OCI-LY1 (cell line): ENCODE results near the gene TUBGCP2.

ENCODE experiments used
- H2AFZ ChIP-seq: fragments of 200-600 bp; sonication (generic), shearing (Covaris generic); 2 replicates; pipeline ENCODE4 v1.6.0; 2014; ENCODE audit warnings: antibody characterized with exemption, mild to moderate bottlenecking, low read length
- H3F3A ChIP-seq: fragments of 200-600 bp; sonication (generic), shearing (Covaris generic); 2 replicates; pipeline ENCODE4 v1.6.0; 2014; ENCODE audit warnings: mild to moderate bottlenecking, antibody characterized with exemption, low read length, moderate library complexity; ENCODE audit not compliant: insufficient read depth
- H3K27ac ChIP-seq: fragments of 200-600 bp; sonication (generic); 2 replicates; pipeline ENCODE4 v1.5.1; 2014; ENCODE audit warnings: low read length, mixed run types, mild to moderate bottlenecking, low read depth; ENCODE audit not compliant: poor library complexity, severe bottlenecking
- H3K27me3 ChIP-seq: fragments of 200-600 bp; sonication (generic); 2 replicates; pipeline ENCODE4 v1.6.0; 2014; ENCODE audit warnings: antibody characterized with exemption, mild to moderate bottlenecking, low read length, moderate library complexity; ENCODE audit not compliant: insufficient read depth
- H3K36me3 ChIP-seq: fragments of 200-600 bp; sonication (generic); 2 replicates; pipeline ENCODE4 v1.6.1; 2014; ENCODE audit warnings: mild to moderate bottlenecking, antibody characterized with exemption, low read length, moderate library complexity, mixed read lengths; ENCODE audit not compliant: insufficient read depth
- H3K4me1 ChIP-seq: fragments of 200-600 bp; sonication (generic); 2 replicates; pipeline ENCODE4 v1.5.1; 2014; ENCODE audit warnings: mild to moderate bottlenecking, low read length, moderate library complexity; ENCODE audit not compliant: insufficient read depth, severe bottlenecking
- H3K4me2 ChIP-seq: fragments of 200-600 bp; sonication (generic), shearing (Covaris generic); 2 replicates; pipeline ENCODE4 v1.6.1; 2014; ENCODE audit warnings: low read length
- H3K4me3 ChIP-seq: fragments of 200-600 bp; sonication (generic); 2 replicates; pipeline ENCODE4 v1.5.1; 2014; ENCODE audit warnings: low read length, low read depth, mild to moderate bottlenecking, mixed read lengths; ENCODE audit not compliant: poor library complexity, severe bottlenecking
- H3K79me2 ChIP-seq: fragments of 200-600 bp; shearing (Covaris generic); 2 replicates; pipeline ENCODE4 v1.6.1; 2016; ENCODE audit warnings: mixed run types, low read length, mixed read lengths; ENCODE audit not compliant: insufficient read depth
- H3K9ac ChIP-seq: fragments of 200-600 bp; sonication (generic), shearing (Covaris generic); 2 replicates; pipeline ENCODE4 v1.6.1; 2014; ENCODE audit warnings: mild to moderate bottlenecking, low read length, mixed read lengths
- H3K9me2 ChIP-seq: fragments of 200-600 bp; sonication (generic), shearing (Covaris generic); 2 replicates; pipeline ENCODE4 v1.6.1; 2014; ENCODE audit warnings: low read depth, mild to moderate bottlenecking, low read length, mixed read lengths
- H3K9me3 ChIP-seq: fragments of 200-600 bp; shearing (Covaris generic); 2 replicates; pipeline ENCODE4 v1.6.1; 2014; ENCODE audit warnings: low read length, mixed read lengths
- H4K20me1 ChIP-seq: fragments of 200-600 bp; sonication (generic), shearing (Covaris generic); 2 replicates; pipeline ENCODE4 v1.6.0; 2016; ENCODE audit warnings: mild to moderate bottlenecking, low read length; ENCODE audit not compliant: insufficient read depth
- EZH2 ChIP-seq: fragments of 200-600 bp; sonication (generic), shearing (Covaris generic); IDR thresholded peaks from 2 replicates; pipeline ENCODE4 v1.8.0; 2017; ENCODE audit warnings: borderline replicate concordance, mixed run types, mild to moderate bottlenecking, antibody characterized with exemption, low read length, moderate library complexity, mixed read lengths
- TF ChIP-seq, protein P1 (sequence below): fragments of 200-600 bp; sonication (generic), shearing (Covaris generic); IDR thresholded peaks from 2 replicates; pipeline ENCODE4 v1.5.1; 2017; ENCODE audit warnings: mild to moderate bottlenecking, antibody characterized with exemption, low read length, moderate library complexity, mixed read lengths

Gene TUBGCP2

DNA sequence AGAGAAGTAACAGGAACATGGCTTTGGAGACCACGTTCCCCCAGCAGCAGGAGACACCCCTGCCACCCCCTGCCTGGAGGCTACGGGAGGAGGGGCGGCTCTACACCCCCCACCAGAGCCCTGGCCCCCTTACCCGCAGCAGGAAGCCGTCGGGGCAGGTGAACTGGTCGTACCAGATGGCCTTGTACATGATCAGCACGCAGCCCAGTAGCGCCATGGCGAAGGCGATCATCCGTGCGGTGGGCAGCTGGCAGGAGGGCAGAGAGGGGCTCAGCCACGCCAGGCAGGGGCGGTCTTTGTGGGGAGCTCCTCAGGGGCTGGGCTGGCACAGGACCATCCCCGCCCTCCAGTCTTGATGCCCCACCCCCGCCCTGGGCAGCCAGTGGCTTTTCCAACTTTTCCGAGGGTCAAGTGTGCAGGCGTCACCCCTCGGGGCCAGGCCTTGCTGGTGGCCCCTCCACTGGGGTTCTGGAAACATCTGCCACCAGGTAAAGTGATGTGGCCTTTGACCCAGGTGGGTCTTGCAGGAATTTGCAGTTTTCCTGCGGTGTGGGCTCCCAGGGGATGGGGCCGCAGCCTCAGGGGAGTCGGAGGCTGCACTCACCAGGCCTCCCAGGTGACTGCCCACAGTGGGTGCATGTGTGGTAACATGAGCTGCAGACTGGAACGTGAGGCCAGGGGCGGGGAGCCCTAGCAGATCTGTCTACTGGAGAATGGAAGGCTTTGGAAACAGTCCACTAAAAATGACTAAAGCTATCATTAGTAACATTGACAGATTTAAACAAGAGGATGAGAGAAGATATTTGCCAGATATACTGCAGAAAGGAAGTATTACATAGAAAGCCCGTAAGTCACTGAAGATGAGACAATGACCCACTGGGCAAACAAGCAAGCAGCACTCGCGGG, 18.3 kb upstream of the TUBGCP2 start:
- Histone ChIP-seq H3K4me3 (no peak overlapping the region), H3K4me2 (no peak overlapping the region), H3K9ac (no peak overlapping the region), H3K9me2 (no peaks in the 10 kb centered on the region), H3F3A (no peaks in the 10 kb centered on the region), H3K79me2 (no peaks in the 10 kb centered on the region), H4K20me1 (no peaks in the 10 kb centered on the region), H3K36me3 (no peaks in the 10 kb centered on the region), H3K27ac (no peak overlapping the region), H3K4me1 (peaks cover 11% of the 10 kb centered on the region), H3K27me3 (peaks cover 9% of the 10 kb centered on the region), H3K9me3 (no peaks in the 10 kb centered on the region), H2AFZ (no peak overlapping the region)
- no peak for TF ChIP-seq EZH2
- TF ChIP-seq, protein P1, sequence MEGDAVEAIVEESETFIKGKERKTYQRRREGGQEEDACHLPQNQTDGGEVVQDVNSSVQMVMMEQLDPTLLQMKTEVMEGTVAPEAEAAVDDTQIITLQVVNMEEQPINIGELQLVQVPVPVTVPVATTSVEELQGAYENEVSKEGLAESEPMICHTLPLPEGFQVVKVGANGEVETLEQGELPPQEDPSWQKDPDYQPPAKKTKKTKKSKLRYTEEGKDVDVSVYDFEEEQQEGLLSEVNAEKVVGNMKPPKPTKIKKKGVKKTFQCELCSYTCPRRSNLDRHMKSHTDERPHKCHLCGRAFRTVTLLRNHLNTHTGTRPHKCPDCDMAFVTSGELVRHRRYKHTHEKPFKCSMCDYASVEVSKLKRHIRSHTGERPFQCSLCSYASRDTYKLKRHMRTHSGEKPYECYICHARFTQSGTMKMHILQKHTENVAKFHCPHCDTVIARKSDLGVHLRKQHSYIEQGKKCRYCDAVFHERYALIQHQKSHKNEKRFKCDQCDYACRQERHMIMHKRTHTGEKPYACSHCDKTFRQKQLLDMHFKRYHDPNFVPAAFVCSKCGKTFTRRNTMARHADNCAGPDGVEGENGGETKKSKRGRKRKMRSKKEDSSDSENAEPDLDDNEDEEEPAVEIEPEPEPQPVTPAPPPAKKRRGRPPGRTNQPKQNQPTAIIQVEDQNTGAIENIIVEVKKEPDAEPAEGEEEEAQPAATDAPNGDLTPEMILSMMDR: no peak

DNA sequence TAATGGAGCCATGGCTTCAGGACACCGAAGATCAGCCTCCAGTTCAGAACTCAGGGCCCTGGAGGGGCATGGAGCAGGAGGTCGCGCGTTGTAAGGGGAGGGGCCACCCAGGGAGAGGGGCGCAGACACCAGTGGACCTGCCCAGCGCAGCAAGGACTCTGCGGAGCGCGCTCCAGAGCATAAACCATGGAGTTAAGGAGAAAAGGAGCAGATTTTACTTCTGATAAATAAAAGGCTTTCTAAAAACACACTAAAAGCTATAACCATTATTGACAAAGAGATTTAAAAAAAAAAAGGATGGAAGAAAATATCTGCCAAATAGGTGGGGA, 17.5 kb upstream of the TUBGCP2 start:
- no peak for TF ChIP-seq EZH2
- TF ChIP-seq, protein P1: no peak
- Histone ChIP-seq H4K20me1 (no peaks in the 10 kb centered on the region), H3K27ac (no peak overlapping the region), H3K9me2 (no peaks in the 10 kb centered on the region), H3K27me3 (peaks cover 9% of the 10 kb centered on the region), H3K4me3 (no peak overlapping the region), H3K9ac (no peak overlapping the region), H3K79me2 (no peaks in the 10 kb centered on the region), H3K36me3 (no peaks in the 10 kb centered on the region), H3K4me2 (peak overlapping the region; percentile 57; the same call in 1 of the 2 replicates), H3K9me3 (no peaks in the 10 kb centered on the region), H2AFZ (no peak overlapping the region), H3K4me1 (peaks cover 11% of the 10 kb centered on the region), H3F3A (no peaks in the 10 kb centered on the region)

DNA sequence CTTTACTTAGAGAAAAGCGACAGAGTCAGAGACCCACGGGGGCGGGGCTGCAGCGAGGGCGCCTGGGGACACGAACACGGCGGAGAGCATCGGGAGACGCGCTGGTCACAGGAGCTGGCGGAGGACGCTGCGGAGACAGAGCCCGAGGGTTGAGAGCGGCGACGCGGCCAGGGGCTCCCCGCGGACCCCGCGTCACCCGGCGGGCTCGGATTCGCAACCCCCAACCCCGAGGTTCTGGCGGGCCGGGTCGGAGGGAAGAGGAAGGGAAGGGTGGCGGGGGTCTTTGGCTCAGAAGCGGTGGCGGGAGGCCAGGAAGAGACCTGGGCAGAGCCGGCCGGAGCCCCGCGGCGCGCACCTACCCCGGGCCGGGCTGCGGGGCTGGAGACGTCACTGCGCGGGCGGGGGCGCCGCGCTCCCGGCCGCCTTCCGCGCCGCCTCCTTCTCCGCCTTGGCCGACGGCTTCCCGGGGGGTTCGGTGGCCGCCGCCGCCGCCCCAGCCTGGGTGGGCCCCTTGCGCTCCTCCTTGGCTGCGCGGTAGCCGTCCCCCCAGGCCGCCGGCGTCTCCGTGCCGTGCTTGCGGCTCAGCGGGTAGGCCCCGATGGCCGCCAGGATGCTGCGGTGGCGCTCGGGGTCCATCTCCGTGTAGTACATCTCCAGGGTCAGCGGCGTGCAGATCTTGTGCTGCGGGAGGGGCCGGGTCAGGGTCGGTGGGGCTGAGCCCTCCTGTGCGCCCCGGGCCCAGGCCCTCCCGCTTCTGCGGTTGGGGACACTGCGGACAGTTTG, 17.0 kb upstream of the TUBGCP2 start:
- H3K36me3 ChIP-seq: no peaks in the 10 kb centered on the region
- TF ChIP-seq, protein P1: no peak
- TF ChIP-seq EZH2: no peak
- H3F3A ChIP-seq: no peaks in the 10 kb centered on the region
- H3K9ac ChIP-seq: no peak overlapping the region
- H3K4me2 ChIP-seq: peak overlapping the region; percentile 57
- no peaks in the 10 kb centered on the region for H3K9me2 ChIP-seq
- H4K20me1 ChIP-seq: no peaks in the 10 kb centered on the region
- peaks cover 9% of the 10 kb centered on the region for H3K27me3 ChIP-seq
- H3K9me3 ChIP-seq: no peaks in the 10 kb centered on the region
- peaks cover 11% of the 10 kb centered on the region for H3K4me1 ChIP-seq
- no peaks in the 10 kb centered on the region for H3K79me2 ChIP-seq
- peak overlapping the region; percentile 47 for H3K4me3 ChIP-seq
- H2AFZ ChIP-seq: no peak overlapping the region
- H3K27ac ChIP-seq: no peak overlapping the region
